Measurements from ENCODE around the gene LYZL6. TPM values are rescaled to one million over a fixed set of nuclear protein-coding genes. Genes with fewer than 3 reads are reported as not detected.
"Not testable (repeated sequence)": the region's sequence is repeated elsewhere in the genome, so short reads cannot be mapped to it uniquely, and the experiment has no call there.

Gene LYZL6
- total RNA-seq, 1 donor from 2014 or later = not detected

- no peak for ATAC-seq
- Histone ChIP-seq H3K27ac (no peak overlapping the region), H3K27me3 (no peaks in the 10 kb centered on the region), H3K9me3 (no peaks in the 10 kb centered on the region), H3K36me3 (no peaks in the 10 kb centered on the region), H3K4me3 (no peak overlapping the region), H3K4me1 (no peaks in the 10 kb centered on the region)
- DNase-seq = no peak
- intact Hi-C loops (cut with DNase I) = no loop called here
- TF ChIP-seq CTCF (IDR thresholded peaks at IDR 0.05) = no peak
Measured at GRCh38 chr17:35900280-35900679, 43.2 kb downstream of the LYZL6 start.

GRCh38 chr17:35898283-35899070 is 45.0 kb downstream of the LYZL6 start:
- no peaks in the 10 kb centered on the region for H3K4me1 ChIP-seq
- intact Hi-C loops (cut with DNase I) = no loop called here
- ATAC-seq (peak; percentile 47), DNase-seq (no peak)
- H3K27ac ChIP-seq = no peak overlapping the region
- H3K27me3 ChIP-seq = no peaks in the 10 kb centered on the region
- no peak overlapping the region for H3K4me3 ChIP-seq
- TF ChIP-seq CTCF (IDR thresholded peaks at IDR 0.05) = no peak
- no peaks in the 10 kb centered on the region for H3K36me3 ChIP-seq
- no peaks in the 10 kb centered on the region for H3K9me3 ChIP-seq

- DNase-seq; H3K27ac ChIP-seq; H3K36me3 ChIP-seq; H3K9me3 ChIP-seq; ATAC-seq; H3K4me1 ChIP-seq; H3K4me3 ChIP-seq; H3K27me3 ChIP-seq; intact Hi-C loops (cut with DNase I): not testable (repeated sequence)
Measured at GRCh38 chr17:35897772-35898171, 45.7 kb downstream of the LYZL6 start.

GRCh38 chr17:35895636-35896587 is 47.6 kb downstream of the LYZL6 start:
- Histone ChIP-seq H3K36me3 (no peaks in the 10 kb centered on the region), H3K27ac (no peak overlapping the region), H3K27me3 (no peaks in the 10 kb centered on the region), H3K9me3 (no peaks in the 10 kb centered on the region), H3K4me1 (no peaks in the 10 kb centered on the region), H3K4me3 (no peak overlapping the region)
- TF ChIP-seq CTCF (IDR thresholded peaks at IDR 0.05) = no peak
- intact Hi-C loops (cut with DNase I) = no loop called here
- ATAC-seq (peak; percentile 77), DNase-seq (no peak)

GRCh38 chr17:35894206-35894605 is 49.3 kb downstream of the LYZL6 start:
- Histone ChIP-seq H3K4me1 (peaks cover 7% of the 10 kb centered on the region), H3K9me3 (no peaks in the 10 kb centered on the region), H3K36me3 (no peaks in the 10 kb centered on the region), H3K27ac (no peak overlapping the region), H3K27me3 (no peaks in the 10 kb centered on the region), H3K4me3 (no peak overlapping the region)
- TF ChIP-seq CTCF (IDR thresholded peaks at IDR 0.05) = no peak
- intact Hi-C loops (cut with DNase I) = no loop called here
- DNase-seq = no peak
- ATAC-seq = no peak

- intact Hi-C loops (cut with DNase I) = no loop called here
Measured at GRCh38 chr17:35893751-35894150, 49.8 kb downstream of the LYZL6 start.

More at GRCh38 chr17:35893751-35894150, 49.8 kb downstream of the LYZL6 start:
- no peak for TF ChIP-seq CTCF (IDR thresholded peaks at IDR 0.05)
- peaks cover 7% of the 10 kb centered on the region for H3K4me1 ChIP-seq
- DNase-seq (no peak), ATAC-seq (no peak)
- H3K27me3 ChIP-seq = no peaks in the 10 kb centered on the region
- no peaks in the 10 kb centered on the region for H3K9me3 ChIP-seq
- H3K4me3 ChIP-seq = no peak overlapping the region
- H3K27ac ChIP-seq = no peak overlapping the region
- no peaks in the 10 kb centered on the region for H3K36me3 ChIP-seq

Data from upper lobe of right lung (tissue), 1 donor.